Renal cortical epithelial cell (primary cell): ENCODE data around the gene ABCG1. TPM values are rescaled to one million over a fixed set of nuclear protein-coding genes. Genes with fewer than 3 reads are reported as not detected.
"Not testable (repeated sequence)": the region's sequence is repeated elsewhere in the genome, so short reads cannot be mapped to it uniquely, and the experiment has no call there.

ENCODE experiments used
- DNase-seq: peaks from one replicate; pipeline ENCODE4 v3.0.0-alpha.2; 2011; ENCODE audit warnings: low read depth
- total RNA-seq: library from RNA; depleted of rRNA; stranded (reverse); fragments of >200 nt; gene quantifications from 2 replicates; pipeline ENCODE4 v1.2.3, GENCODE V29; 2014

The ABCG1 gene
- total RNA-seq, 1 donor from 2014 or later = 0.85 TPM

DNA sequence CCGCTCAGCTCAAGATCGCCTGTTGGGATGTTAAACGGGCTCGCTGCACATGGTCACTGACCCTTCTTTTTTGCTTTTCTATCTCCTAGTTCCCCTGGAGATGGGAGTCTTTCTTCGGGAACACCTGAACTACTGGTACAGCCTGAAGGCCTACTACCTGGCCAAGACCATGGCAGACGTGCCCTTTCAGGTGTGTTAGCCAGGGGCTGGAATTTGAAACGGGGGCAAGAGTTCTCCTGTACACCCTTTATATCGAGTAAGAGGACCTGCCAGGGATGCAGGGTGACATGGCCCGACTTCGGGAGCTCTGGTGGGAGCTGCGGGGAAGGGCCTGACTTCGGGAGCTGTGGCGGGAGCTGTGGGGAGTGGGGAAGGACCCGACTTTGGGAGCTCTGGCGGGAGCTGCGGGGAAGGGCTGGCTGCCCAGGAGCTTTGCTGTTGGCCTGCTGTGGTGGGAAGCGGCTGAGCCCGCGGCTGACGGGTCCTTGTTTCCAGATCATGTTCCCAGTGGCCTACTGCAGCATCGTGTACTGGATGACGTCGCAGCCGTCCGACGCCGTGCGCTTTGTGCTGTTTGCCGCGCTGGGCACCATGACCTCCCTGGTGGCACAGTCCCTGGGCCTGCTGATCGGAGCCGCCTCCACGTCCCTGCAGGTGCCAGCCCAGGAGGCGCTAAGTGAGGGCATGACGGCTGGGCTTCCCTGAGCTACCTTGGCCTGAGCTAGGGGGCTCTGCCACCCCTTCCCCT is 72.2 kb downstream of the ABCG1 start:
- no peak for DNase-seq

DNA sequence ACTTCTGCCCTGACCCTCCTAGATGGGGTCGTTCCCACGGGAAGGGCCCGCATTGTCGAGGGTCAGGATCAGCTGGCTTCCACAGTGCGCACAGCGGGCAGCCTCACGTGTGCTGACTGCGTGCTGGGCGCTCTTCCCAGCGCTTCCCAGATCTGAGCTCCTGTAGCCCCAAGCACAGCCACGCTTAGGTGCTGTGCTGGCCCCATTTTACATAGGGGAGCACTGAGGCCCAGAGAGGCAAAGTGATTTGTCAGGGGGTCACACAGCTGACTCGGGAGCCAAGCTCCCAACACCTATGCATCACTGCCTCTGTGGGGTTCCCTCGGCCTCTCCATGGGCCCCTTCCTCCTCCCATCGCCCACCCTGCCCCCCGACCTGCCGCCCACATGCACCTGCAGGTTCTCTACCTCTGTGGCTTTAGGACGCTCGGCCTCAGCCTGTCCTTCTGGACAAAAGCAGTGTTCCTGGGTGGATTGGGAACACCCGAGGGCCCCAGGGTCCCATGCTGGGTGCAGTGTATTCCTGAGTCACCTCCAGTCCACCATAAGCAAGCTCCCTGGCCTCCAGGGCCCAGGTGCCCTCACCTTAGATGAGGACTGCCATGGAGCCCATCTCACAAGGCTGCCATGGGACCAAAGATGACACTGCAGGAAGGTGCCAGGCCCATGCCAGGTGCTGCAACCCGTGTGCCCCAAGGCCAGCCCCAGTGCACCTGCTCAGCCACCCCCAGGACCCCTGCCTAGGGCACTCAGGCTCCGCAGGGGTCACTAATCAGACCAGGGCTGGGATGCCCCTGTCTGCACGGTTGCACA is 73.0 kb downstream of the ABCG1 start:
- DNase-seq = no peak

DNA sequence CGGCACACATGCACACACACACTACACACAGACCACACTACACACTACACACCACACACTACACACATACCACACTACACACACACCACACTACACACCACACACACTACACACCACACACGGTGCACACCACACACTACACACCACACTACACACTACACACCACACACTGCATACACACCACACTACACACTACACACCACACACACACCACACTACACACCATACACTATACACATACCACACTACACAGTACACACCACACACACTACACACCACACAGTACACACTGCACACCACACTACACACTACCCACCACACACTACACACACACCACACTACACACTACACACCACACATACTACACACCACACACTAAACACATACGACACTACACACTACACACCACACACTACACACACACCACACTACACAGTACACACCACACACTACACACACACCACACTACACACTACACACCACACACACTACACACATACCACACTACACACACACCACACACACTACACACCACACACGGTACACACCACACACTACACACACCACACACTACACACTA is 73.7 kb downstream of the ABCG1 start:
- DNase-seq = not testable (repeated sequence)

DNA sequence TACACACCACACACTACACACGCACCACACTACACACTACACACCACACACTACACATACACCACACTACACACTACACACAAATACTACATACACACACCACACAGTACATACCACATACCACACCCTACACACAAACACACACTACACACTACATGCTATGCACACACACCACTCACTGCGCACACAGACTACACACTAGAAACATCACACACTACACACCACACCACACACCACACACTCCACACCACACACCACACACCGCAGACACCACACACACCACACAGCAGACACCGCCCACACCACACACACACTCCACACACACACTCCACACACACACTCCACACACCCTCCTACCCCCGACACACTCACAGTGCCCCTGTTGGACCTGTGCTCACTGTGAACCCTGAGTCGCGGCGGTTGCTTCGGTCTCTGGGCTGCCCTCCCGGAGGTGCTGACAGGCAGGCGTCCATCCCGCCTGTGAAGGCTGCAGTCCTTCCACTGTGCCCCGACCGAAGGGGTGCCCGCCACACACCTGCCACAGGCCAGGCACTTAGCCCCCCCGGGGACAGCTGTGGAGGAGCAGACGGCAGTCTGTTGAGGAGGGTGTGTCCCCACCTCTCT is 74.8 kb downstream of the ABCG1 start:
- DNase-seq = no peak

DNA sequence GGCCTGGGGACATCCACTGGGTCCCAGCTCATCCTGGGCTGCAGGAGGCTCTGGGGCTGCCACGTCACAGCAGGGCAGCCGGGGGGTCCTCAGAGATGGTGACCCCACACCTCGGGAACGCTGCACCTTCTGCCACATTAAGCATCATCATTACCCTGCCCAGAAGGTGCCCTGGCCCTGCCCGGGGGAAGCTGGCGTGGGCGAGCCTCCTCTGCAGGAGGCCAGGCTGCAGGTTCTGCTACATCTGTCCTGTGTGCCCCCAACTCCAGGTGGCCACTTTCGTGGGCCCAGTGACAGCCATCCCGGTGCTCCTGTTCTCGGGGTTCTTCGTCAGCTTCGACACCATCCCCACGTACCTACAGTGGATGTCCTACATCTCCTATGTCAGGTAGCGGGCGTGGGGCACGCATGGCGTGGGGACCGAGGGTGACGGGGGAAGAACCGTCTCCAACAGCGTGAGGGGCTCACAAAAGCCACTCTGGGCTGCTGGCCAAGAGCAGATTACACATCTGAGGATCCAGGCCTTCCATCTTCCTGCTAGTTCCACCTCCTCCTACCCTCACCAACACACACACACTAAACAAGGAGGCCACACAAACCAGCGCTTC is 75.4 kb downstream of the ABCG1 start:
- DNase-seq = no peak

DNA sequence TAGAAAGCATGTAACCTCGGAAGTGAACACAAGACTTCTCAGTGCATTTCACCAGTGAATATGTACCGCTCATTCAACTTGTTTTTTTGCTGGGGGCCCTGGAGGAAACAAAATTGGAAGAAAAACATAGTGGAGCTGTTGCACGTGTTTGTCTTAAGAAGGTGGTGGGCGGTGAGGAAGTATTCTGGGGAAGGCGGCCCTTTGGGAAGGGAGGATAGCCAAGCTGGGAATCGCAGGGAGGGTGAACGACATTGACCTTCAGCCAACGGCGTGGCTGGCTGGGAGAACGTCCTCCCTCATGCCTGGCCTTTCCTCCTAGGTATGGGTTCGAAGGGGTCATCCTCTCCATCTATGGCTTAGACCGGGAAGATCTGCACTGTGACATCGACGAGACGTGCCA is 76.9 kb downstream of the ABCG1 start:
- no peak for DNase-seq

DNA sequence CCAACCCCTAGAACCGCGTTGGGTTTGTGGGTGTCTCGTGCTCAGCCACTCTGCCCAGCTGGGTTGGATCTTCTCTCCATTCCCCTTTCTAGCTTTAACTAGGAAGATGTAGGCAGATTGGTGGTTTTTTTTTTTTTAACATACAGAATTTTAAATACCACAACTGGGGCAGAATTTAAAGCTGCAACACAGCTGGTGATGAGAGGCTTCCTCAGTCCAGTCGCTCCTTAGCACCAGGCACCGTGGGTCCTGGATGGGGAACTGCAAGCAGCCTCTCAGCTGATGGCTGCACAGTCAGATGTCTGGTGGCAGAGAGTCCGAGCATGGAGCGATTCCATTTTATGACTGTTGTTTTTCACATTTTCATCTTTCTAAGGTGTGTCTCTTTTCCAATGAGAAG is 77.6 kb downstream of the ABCG1 start:
- no peak for DNase-seq

DNA sequence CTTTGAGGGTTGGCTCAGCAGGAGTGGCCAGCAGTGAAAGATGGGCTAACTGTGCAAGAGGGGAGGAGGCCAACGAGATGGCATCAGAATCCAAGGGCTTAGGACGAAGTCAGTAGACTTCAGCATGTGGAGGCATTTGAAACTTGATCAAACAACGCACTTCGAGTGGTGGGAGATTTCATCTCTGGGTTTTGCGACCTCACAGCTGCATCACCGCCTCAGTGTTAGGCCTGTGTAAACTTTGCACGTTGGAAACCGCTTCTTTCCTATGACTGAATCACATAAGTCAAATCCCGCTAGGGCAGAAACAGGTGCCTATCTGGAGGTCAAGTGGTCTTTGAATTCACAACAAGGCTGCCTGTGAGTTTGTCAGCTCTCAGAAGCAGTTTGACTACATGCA is 78.4 kb downstream of the ABCG1 start:
- no peak for DNase-seq

DNA sequence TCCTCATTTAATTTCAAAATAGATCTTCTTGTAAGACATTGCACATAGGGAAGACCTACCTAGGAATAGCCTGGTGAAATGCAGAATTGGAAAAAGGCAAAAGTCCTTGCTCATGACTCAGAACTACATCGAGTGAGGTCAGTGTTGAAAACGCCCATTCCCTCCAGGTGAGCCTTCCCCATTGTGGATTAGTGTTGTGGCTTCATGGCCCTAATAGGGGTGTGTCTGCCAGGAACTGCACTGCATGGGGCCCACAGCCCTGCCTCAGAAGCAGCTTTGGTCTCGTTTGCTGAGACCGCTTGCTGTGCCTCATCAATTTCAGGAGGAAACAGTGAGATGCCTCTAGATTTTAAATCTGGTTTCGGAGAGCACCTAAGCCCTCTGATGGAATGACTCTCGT is 79.3 kb downstream of the ABCG1 start:
- no peak for DNase-seq

DNA sequence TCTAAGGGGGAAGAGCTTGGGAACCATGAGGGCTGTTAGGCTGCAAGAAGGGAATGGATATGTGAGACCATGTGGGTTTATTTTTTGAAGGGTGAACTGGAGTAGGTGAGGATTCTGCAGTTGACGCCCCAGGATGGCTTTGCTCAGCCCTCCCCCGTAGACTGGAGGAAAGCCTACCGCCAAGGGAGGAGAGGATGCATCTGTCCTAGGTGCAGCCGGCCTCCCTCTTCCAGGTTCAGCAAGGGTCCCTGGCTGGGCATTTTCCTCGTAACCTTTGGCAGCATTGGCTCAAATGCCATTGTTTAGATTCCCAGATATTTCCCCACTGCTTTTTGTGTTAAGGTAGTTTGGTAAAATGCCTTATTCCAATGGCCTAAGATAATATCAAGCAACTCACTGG is 79.7 kb downstream of the ABCG1 start:
- no peak for DNase-seq

DNA sequence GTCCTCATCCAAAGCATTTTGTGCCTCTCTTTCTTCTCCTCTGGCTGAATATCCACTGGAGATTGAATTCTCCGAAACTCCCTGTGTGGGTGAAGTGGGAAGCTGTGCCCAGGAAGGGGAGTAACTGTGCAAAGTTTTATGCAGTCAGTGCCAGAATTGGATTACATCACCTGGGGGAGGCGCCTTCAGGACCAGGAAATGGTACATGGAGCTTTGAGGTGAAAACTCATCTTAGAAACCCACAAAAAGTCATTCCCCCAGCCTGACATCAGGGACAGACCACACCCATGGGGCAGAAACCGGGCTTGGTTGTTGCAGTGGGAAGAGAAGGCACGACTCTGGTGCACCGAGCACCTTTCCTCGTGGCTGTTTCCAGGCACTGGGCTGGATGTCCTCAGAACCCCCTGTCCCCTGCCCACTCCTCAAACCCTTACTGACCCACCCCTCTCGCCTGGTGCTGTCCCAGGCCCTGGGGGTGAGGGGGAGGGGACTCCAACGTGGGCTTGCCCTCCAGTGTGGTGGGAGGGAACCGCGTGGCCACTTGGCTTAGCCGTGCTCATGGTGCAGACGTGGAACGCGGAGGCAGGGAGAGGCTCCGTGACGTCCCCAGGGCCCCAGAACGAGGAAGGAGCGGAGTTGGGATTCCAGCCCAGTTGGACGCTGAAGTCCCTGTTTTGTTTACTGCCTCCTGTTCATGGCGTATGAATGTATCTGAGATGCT is 80.5 kb downstream of the ABCG1 start:
- no peak for DNase-seq

DNA sequence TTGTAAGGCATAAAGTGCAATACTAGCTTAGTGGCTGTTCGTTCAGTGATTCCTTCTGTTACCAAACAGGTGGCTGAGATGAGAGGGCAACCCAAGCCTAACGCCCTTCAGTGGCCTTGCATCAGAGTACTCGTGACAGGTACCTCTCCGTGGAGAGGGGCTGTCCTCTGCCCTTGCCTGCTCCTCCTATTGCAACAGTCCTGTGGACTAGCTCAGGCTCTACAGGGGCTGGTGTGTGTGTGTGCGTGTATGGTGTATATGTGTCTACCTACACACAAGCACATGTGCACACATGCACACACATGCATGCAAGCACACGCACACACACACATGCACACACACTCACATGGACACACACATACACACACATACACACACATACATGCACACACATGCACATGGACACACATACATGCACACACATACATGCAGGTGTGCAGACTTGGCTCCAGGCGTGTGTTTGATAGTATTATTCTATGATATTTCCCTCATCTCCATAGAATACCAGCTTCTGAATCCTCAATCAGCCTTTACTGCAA is 81.2 kb downstream of the ABCG1 start:
- no peak for DNase-seq

DNA sequence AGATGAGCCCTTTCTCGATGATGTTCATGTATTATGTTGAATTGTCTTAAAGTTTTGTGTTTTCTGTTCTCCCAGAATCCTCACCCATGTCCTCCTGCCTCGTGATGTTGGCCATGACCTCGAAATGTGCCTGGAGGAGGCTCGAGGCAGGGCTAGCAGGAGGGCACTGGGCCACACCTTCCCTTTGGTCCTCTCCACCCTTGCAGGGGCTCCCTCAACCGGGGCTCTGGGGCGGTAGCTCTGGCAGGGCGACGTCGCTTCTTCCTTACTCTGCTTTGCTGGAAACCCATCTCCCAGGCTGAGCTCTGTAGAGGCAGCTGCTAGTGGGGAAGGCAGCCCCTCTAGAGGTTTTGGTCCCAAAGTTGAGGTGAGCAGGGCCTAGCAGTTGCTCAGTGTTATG is 82.0 kb downstream of the ABCG1 start:
- DNase-seq = no peak

DNA sequence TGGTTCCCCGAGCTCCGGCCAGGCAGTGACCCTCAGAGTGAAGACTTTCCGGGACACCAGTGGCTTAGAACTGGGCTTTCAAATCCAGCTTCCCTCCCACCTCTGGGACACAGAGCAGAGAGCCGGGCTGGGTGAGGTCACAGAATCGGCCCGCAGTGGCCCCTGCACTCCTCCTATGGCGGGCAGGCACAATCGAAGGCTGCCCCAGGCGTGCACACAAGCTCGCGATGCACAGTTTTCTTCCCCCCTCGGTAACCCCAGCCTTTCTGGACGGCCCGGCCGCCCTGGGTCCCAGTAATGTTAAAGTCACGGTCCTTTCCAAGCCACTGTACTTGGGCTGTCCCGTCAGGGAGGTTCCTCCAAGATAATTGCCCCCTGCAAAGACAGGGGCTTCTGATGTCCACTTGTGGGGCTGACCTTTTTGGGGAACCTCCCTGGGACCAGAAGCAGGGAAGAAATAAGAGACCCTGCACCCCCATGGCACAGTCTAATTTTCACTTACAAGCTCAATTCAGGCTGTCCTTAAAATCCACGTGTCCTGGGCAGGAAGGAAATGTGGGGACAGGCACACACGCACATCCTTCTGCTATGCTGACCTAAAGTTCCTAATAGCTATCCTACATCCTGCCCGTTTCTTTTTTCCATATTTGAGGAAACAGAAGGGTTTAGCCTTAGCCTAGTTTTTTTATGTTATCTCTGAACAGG is 82.6 kb downstream of the ABCG1 start:
- no peak for DNase-seq

DNA sequence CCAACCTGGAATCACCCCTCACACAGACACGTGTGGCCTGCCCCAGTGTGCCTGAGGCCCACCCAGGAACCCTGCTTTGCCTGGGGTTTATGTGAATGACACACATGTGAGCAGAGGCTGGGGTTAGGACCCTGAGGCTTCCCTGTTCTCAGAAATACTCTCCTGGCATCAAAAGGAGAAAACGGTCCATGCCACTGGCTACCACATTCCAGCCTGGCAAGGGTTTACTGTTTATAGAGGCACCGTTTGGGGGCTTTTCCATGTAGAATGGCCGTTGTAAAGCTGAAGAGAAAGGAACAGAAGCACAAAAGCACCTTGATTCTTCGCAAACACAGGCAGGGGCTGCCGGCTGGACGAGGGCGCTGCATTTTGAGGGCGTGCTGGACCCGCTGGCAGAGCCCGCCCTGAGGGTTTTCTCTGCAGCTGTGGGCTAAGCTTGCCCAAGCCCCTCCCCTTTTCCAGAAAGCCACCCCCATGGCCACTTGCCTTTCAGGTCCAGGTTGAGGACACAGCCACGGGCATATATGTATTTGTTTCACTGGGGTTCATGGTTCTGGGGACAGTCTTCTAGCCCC is 83.2 kb downstream of the ABCG1 start:
- DNase-seq = no peak

DNA sequence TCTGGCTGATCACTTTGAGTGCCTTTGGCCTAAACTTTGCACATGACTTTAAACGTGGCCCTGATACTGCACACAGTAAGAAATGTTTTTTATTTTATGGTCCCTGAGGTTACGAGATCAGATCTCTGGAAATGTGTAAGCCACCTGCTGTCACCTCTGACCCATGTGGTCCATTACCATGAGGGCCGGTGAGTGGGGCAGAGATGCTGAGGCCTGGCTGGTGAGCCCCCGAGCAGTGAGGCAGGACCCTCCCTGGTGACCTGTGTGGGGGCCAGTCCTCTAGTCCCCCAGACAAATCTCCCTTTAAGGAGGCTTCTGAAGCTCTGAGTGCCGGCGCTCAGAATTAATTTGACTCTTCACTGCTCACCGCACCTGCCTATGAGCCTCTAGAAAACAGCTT is 83.9 kb downstream of the ABCG1 start:
- no peak for DNase-seq

DNA sequence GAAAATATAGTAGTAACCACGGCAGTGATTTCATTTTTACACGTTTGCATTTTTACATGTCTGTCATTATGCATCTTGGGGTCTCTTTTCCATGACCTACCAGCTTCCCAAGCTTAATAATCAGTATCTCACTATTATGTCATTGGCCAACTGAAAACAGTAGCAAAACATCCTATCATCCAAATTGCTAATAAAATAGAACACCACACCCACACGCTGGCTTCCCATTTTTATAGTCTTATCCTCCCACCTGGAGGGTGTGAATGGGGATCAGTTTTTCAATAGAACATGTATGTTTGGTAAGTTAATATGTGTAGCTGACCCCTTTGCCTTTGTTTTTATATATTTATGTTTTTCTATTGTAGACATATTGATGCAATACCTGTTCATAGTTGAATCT is 84.5 kb downstream of the ABCG1 start:
- no peak for DNase-seq

DNA sequence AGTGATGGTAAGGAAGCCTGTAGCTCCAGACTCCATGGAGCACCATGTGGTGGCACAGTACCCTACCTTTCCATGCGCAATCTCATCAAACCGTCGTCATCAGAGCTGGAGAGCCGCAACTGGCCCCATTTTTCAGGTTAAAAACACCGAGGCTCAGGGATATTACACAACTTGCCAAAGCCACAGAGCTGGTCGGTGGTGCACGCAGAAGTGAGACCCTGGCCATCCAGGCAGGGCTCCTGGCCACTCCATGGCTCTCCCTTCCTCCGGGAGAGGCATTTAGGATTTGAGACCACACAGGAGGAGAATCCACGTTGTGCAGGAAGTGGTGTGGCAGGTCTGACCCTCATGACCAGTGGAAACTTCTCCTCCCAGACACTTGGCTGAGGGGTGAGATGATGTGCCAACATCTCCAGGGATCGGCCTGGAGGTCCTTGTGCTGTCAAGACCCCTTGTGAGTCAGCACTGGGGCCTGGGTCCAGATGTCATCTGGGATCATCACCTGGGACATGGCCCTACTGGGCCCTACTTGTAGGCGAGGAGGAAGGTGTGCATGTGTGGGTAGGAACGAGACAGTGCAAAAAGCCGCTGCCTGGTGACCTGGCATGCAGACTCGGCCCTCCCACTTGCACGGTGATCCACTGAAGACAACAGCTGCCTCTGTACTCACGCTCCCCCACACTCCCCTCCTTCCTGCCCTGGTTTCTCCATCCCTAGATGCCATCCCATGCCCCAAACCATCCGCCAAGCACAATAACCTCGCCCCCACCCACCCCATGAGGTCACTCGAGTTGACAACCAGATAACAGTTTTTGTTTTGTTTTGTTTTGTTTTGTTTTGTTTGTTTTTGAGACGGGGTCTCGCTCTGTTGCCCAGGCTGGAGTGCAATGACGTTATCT is 85.9 kb downstream of the ABCG1 start:
- no peak for DNase-seq

DNA sequence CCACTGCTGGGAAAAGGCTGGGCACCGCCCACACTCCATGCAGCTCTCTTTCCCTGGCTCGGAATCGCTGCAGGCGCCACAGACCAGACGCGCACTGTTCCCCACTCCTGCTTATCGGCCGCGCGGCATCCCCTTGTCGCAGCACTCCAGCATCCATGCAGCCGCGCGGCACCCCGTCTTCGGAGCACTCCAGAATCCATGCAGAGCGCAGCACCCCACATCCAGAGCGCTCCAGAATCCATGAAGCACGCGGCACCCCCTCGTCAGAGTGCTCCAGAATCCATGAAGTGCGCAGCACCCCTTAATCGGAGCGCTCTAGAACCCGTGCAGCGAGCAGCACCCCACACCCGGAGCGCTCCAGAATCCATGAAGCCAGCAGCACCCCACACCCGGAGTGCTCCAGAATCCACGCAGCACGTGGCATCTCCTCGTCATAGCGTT is 86.8 kb downstream of the ABCG1 start:
- DNase-seq = no peak
